Muscle of back (tissue), 11 donors: ENCODE results near the gene RAI14. TPM values are rescaled to one million over a fixed set of nuclear protein-coding genes. Genes with fewer than 3 reads are reported as not detected.

ENCODE experiments used
- DNase-seq, 3 donors: peaks; one replicate each; pipeline versions ENCODE4 v3.0.0 to v3.0.0-alpha.2; 2013
- polyA plus RNA-seq, 10 donors: library from polyadenylated mRNA; unstranded; fragments of 120-200 nt; gene quantifications; one replicate each; pipeline ENCODE4 v1.2.1, GENCODE V29; 2013; ENCODE audit not compliant: insufficient read length in 10 of 10

The RAI14 gene
- polyA plus RNA-seq, 10 donors: 25.5 to 45.3 (median 30.4) TPM

GRCh38 chr5:34847552-34847951 lies 191.4 kb downstream of the RAI14 start:
- no peak for DNase-seq

- no peak for DNase-seq
Observed at GRCh38 chr5:34848230-34848629, 192.1 kb downstream of the RAI14 start.

- no peak for DNase-seq
Observed at GRCh38 chr5:34849253-34849652, 193.1 kb downstream of the RAI14 start.

GRCh38 chr5:34854459-34855174 lies 198.5 kb downstream of the RAI14 start:
- DNase-seq: no peak

GRCh38 chr5:34857161-34857560 lies 201.0 kb downstream of the RAI14 start:
- DNase-seq: no peak

- no peak for DNase-seq
Observed at GRCh38 chr5:34857894-34858293, 201.8 kb downstream of the RAI14 start.

GRCh38 chr5:34858790-34859189 lies 202.7 kb downstream of the RAI14 start:
- peak in 1 of 3 donors; percentile 15 for DNase-seq

- no peak for DNase-seq
Observed at GRCh38 chr5:34859253-34859652, 203.1 kb downstream of the RAI14 start.

- DNase-seq: peak in 1 of 3 donors; percentile 22
Observed at GRCh38 chr5:34863946-34864345, 207.8 kb downstream of the RAI14 start.

GRCh38 chr5:34865091-34865490 lies 209.0 kb downstream of the RAI14 start:
- DNase-seq: peak; percentile 14 to 71 (median 28)

- peak in 1 of 3 donors; percentile 12 for DNase-seq
Observed at GRCh38 chr5:34866989-34867471, 210.9 kb downstream of the RAI14 start.

GRCh38 chr5:34867660-34868059 lies 211.5 kb downstream of the RAI14 start:
- DNase-seq: no peak

GRCh38 chr5:34868791-34869190 lies 212.7 kb downstream of the RAI14 start:
- DNase-seq: no peak

- DNase-seq: no peak
Observed at GRCh38 chr5:34869256-34869655, 213.1 kb downstream of the RAI14 start.

GRCh38 chr5:34870382-34870781 lies 214.3 kb downstream of the RAI14 start:
- DNase-seq: no peak

GRCh38 chr5:34876275-34876674 lies 220.1 kb downstream of the RAI14 start:
- no peak for DNase-seq

- DNase-seq: no peak
Observed at GRCh38 chr5:34881246-34881645, 225.1 kb downstream of the RAI14 start.

Other genes with a start within 250 kb of the RAI14 start
- gene TTC23L, start 182.8 kb downstream of the RAI14 start, polyA plus RNA-seq: under 1 TPM in 9 of 10 donors, not detected in 1; 0.11 to 0.59 (median 0.30) TPM